H9 (cell line): Measurements from ENCODE around the gene ST8SIA6. TPM values are rescaled to one million over a fixed set of nuclear protein-coding genes. Genes with fewer than 3 reads are reported as not detected.

Experiments used
- DNase-seq: peaks from one replicate; pipeline ENCODE4 v3.0.0-alpha.2; 2017
- H2AFZ ChIP-seq: one replicate; pipeline ENCODE4 v1.6.1; 2013; ENCODE audit warnings: mild to moderate bottlenecking, low read length, control low read depth, moderate library complexity
- H2AK5ac ChIP-seq: 2 replicates; pipeline ENCODE4 v1.6.1; 2013; ENCODE audit warnings: low read length, control low read depth, mixed read lengths; ENCODE audit not compliant: insufficient read length
- H2BK120ac ChIP-seq: one replicate; pipeline ENCODE4 v1.6.1; 2013; ENCODE audit warnings: low read depth, mild to moderate bottlenecking, low read length, control low read depth, inconsistent platforms; ENCODE audit not compliant: poor library complexity, severe bottlenecking
- H2BK12ac ChIP-seq: 2 replicates; pipeline ENCODE4 v1.6.1; 2013; ENCODE audit warnings: low read length, control low read depth, mixed read lengths, low read depth; ENCODE audit not compliant: insufficient read length
- H2BK15ac ChIP-seq: 2 replicates; pipeline ENCODE4 v1.6.1; 2013; ENCODE audit warnings: low read depth, low read length, control low read depth
- H2BK20ac ChIP-seq: one replicate; pipeline ENCODE4 v1.6.1; 2013; ENCODE audit warnings: low read depth, mild to moderate bottlenecking, low read length, control low read depth, inconsistent platforms; ENCODE audit not compliant: poor library complexity, severe bottlenecking
- H2BK5ac ChIP-seq: 2 replicates; pipeline ENCODE4 v1.6.1; 2013; ENCODE audit warnings: low read length, control low read depth, mixed read lengths; ENCODE audit not compliant: insufficient read length
- H3K14ac ChIP-seq: 2 replicates; pipeline ENCODE4 v1.6.1; 2013; ENCODE audit warnings: low read length, control low read depth; ENCODE audit not compliant: insufficient read depth
- H3K18ac ChIP-seq: 2 replicates; pipeline ENCODE4 v1.6.1; 2013; ENCODE audit warnings: low read depth, mild to moderate bottlenecking, mixed read lengths, low read length, control low read depth; ENCODE audit not compliant: insufficient read length
- H3K23ac ChIP-seq: 2 replicates; pipeline ENCODE4 v1.6.1; 2013; ENCODE audit warnings: low read length, control low read depth, mixed read lengths, low read depth; ENCODE audit not compliant: insufficient read length
- H3K23me2 ChIP-seq: 2 replicates; pipeline ENCODE4 v1.6.1; 2013; ENCODE audit warnings: low read depth, mild to moderate bottlenecking, mixed read lengths, low read length, control low read depth; ENCODE audit not compliant: insufficient read length, poor library complexity, severe bottlenecking
- H3K27ac ChIP-seq: 2 replicates; pipeline ENCODE4 v1.5.1; 2013; ENCODE audit warnings: low read length, control low read depth, mixed read lengths, low read depth; ENCODE audit not compliant: insufficient read length
- H3K27me3 ChIP-seq: 2 replicates; pipeline ENCODE4 v1.6.1; 2013; ENCODE audit warnings: low read length, control low read depth, inconsistent platforms; ENCODE audit not compliant: insufficient read depth
- H3K4ac ChIP-seq: 2 replicates; pipeline ENCODE4 v1.6.1; 2013; ENCODE audit warnings: low read depth, mild to moderate bottlenecking, control low read depth, inconsistent platforms, low read length, moderate library complexity
- H3K4me1 ChIP-seq: 2 replicates; pipeline ENCODE4 v1.6.1; 2013; ENCODE audit warnings: low read length, control low read depth, inconsistent platforms; ENCODE audit not compliant: insufficient read depth
- H3K4me2 ChIP-seq: 2 replicates; pipeline ENCODE4 v1.6.1; 2013; ENCODE audit warnings: low read length, control low read depth, mixed read lengths; ENCODE audit not compliant: insufficient read length, insufficient read depth
- H3K56ac ChIP-seq: 2 replicates; pipeline ENCODE4 v1.6.1; 2013; ENCODE audit warnings: low read depth, mild to moderate bottlenecking, mixed read lengths, low read length, control low read depth; ENCODE audit not compliant: insufficient read length
- H3K79me1 ChIP-seq: 2 replicates; pipeline ENCODE4 v1.6.1; 2013; ENCODE audit warnings: low read depth, mild to moderate bottlenecking, moderate library complexity, low read length, control low read depth, inconsistent platforms; ENCODE audit not compliant: insufficient read depth, poor library complexity, severe bottlenecking
- H3K79me2 ChIP-seq: 2 replicates; pipeline ENCODE4 v1.6.1; 2013; ENCODE audit warnings: low read length, control low read depth, inconsistent platforms; ENCODE audit not compliant: insufficient read depth
- H3K9ac ChIP-seq: 2 replicates; pipeline ENCODE4 v1.6.1; 2013; ENCODE audit warnings: low read length, control low read depth, mixed read lengths; ENCODE audit not compliant: insufficient read length; ENCODE audit errors: extremely low read depth
- H3K9me3 ChIP-seq: one replicate; pipeline ENCODE4 v1.6.1; 2013; ENCODE audit warnings: low read depth, low read length, inconsistent platforms; ENCODE audit not compliant: control insufficient read depth
- H3T11ph ChIP-seq: one replicate; pipeline ENCODE4 v1.6.1; 2013; ENCODE audit warnings: mild to moderate bottlenecking, low read length, control low read depth, inconsistent platforms
- H4K20me1 ChIP-seq: one replicate; pipeline ENCODE4 v1.6.1; 2013; ENCODE audit not compliant: control insufficient read depth, insufficient read length, insufficient read depth
- H4K5ac ChIP-seq: 2 replicates; pipeline ENCODE4 v1.6.1; 2013; ENCODE audit warnings: low read depth, mild to moderate bottlenecking, mixed read lengths, low read length, control low read depth; ENCODE audit not compliant: insufficient read length
- H4K8ac ChIP-seq: replicated peaks from 2 replicates; pipeline ENCODE4 v1.6.1; 2013; ENCODE audit warnings: low read length, control low read depth, mixed read lengths, low read depth; ENCODE audit not compliant: insufficient read length
- H4K91ac ChIP-seq: 2 replicates; pipeline ENCODE4 v1.6.1; 2013; ENCODE audit warnings: low read depth, mild to moderate bottlenecking, moderate library complexity, mixed read lengths, low read length, control low read depth; ENCODE audit not compliant: insufficient read length
- H3K27ac Mint-ChIP-seq, 3 experiments: 2 replicates in 2 of 3; 3 replicates in 1 of 3; pipeline ENCODE4 v1.8.0; 2020 to 2021; ENCODE audit warnings: mixed read lengths in 3 of 3, mild to moderate bottlenecking in 1 of 3, moderate library complexity in 1 of 3
- H3K27me3 Mint-ChIP-seq: 2 replicates; pipeline ENCODE4 v1.8.0; 2021; ENCODE audit warnings: low read depth, mild to moderate bottlenecking, moderate library complexity, mixed read lengths
- H3K36me3 Mint-ChIP-seq, 3 experiments: 2 replicates in 2 of 3; 3 replicates in 1 of 3; pipeline ENCODE4 v1.8.0; 2020 to 2021; ENCODE audit warnings: low read depth in 3 of 3, mixed read lengths in 3 of 3; ENCODE audit not compliant: insufficient read depth in 1 of 3
- H3K4me1 Mint-ChIP-seq, 2 experiments: 2 replicates each; pipeline ENCODE4 v1.8.0; 2020; ENCODE audit warnings: mixed read lengths in 2 of 2
- H3K4me3 Mint-ChIP-seq, 2 experiments: 2 replicates in 1 of 2; 3 replicates in 1 of 2; pipeline ENCODE4 v1.8.0; 2020 to 2021; ENCODE audit warnings: mild to moderate bottlenecking in 2 of 2, mixed read lengths in 2 of 2, moderate library complexity in 1 of 2
- H3K9me3 Mint-ChIP-seq, 2 experiments: 2 replicates in 1 of 2; 3 replicates in 1 of 2; pipeline ENCODE4 v1.8.0; 2020; ENCODE audit warnings: mild to moderate bottlenecking in 2 of 2, mixed read lengths in 2 of 2, moderate library complexity in 1 of 2
- CTCF ChIP-seq: fragments of 200-600 bp; sonication (generic); conservative IDR thresholded peaks from 3 replicates; pipeline ENCODE4 v1.8.0; 2021; ENCODE audit warnings: antibody characterized with exemption, mild to moderate bottlenecking
- WGBS: extraction: QIAGEN DNeasy Blood & Tissue Kit; methylation state at CpG from one replicate; pipeline ENCODE4 v1.1.7; 2013; ENCODE audit warnings: missing lambda C conversion rate, low lambda C conversion rate, mixed read lengths; ENCODE audit not compliant: insufficient read length; ENCODE audit errors: extremely low coverage; 5-methylcytosine and 5-hydroxymethylcytosine counted together
- total RNA-seq: library from RNA; stranded (reverse); gene quantifications from 2 replicates; pipeline ENCODE4 v1.2.1, GENCODE V29; 2021

ST8SIA6 gene
- total RNA-seq, 1 experiment from 2014 or later: 0.37 TPM

GRCh38 chr10:17427666-17428350 lies 26.6 kb downstream of the ST8SIA6 start:
- Mint-ChIP-seq H3K4me1 (peaks cover 15 to 16% of the 10 kb centered on the region in 2 experiments), H3K9me3 (no peaks in the 10 kb centered on the region), H3K27me3 (no peaks in the 10 kb centered on the region; the same call in 1 of the 2 replicates), H3K4me3 (no peak overlapping the region), H3K36me3 (no peaks in the 10 kb centered on the region), H3K27ac (no peak overlapping the region)
- Histone ChIP-seq H2BK120ac (no peak overlapping the region), H3K56ac (no peak overlapping the region), H3K27me3 (no peaks in the 10 kb centered on the region), H3K79me2 (no peaks in the 10 kb centered on the region), H3K18ac (no peak overlapping the region), H2AK5ac (no peak overlapping the region), H3K14ac (no peak overlapping the region), H2AFZ (no peak overlapping the region), H2BK15ac (no peak overlapping the region), H4K8ac (no peak overlapping the region), H3K4ac (no peak overlapping the region), H3K9ac (no peak overlapping the region), H3K9me3 (no peaks in the 10 kb centered on the region), H3K23ac (no peak overlapping the region), H3K4me1 (0 out of 2 replicates have a peak, but pooled peaks cover 3% of the 10 kb centered on the region), H3T11ph (no peak overlapping the region), H3K27ac (no peak overlapping the region), H4K5ac (no peak overlapping the region), H4K20me1 (no peaks in the 10 kb centered on the region), H3K23me2 (no peaks in the 10 kb centered on the region), H3K79me1 (no peaks in the 10 kb centered on the region), H2BK20ac (no peak overlapping the region), H2BK12ac (no peak overlapping the region), H4K91ac (no peak overlapping the region), H3K4me2 (no peak overlapping the region), H2BK5ac (no peak overlapping the region)
- no CpG with 5 or more reads among the region's 6 CpGs for WGBS
- DNase-seq: no peak
- TF ChIP-seq CTCF: no peak
